DMS153 treated with DMSO at 0.1 percent for 48 hours (cell line): ENCODE results near the gene CTDP1.
"Not testable (repeated sequence)": the region's sequence is repeated elsewhere in the genome, so short reads cannot be mapped to it uniquely, and the experiment has no call there.

ENCODE experiments used
- DNase-seq: peaks from one replicate; lab custom pipeline; 2025; ENCODE audit not compliant: unreplicated experiment; lab: John Stamatoyannopoulos, UW

Gene CTDP1

GRCh38 chr18:79723036-79723435, 43.4 kb downstream of the CTDP1 start:
- no peak for DNase-seq

DNA sequence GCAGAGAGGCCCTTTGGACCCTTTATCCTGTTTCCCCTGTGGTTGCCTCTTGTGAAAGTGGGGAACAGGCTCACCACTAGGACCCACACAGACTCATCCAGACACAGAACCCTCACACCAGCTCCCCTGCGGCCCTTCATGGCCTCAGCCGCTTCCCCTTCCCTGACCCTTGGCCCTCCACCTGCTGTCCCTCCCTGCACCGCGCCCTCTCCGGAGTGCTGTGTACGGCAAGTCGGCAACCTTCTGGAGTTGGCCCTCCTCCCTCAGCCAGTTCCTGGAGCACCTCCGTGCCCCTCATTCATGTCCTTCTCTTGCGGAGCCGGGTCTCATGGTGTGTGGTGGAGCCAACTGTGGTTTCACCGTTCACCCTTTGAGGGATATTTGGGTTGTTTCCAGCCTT, 44.0 kb downstream of the CTDP1 start:
- no peak for DNase-seq

DNA sequence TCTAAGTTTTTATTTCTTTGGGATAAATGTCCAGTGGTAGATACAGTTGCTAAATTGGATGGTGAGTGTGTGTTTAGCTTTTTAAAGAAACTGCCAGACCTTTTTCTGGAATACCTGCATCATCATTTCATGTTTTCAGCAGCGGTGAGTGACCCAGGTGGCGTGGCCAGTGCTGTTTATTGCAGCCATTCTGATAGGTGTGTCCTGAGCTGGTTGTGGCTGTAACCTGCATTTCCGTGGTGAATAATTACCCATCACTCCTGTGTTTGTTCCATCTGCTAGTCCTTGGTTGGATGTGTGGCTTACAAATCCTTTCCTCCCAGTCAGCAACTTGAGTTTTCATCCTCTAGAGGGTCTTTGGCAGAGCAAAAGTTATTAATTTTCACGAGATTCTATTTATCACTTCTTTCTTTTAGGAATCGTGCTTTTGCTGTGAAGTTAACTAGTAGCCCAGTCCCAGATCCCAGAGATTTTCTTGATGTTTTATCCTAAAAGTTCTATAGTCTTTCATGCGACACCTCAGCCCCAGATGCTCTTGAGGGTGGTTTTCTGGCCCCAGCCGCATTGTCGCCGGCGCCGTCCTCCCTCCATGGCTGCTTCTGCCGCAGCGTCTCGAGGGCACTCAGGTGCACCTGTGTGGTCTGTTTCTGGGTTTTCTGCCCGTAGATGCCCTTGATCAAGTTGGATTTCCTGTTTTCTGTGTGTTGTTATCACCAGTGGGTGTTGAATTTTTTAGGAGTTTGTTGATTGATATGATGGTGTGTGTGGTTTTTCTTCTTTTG, 44.9 kb downstream of the CTDP1 start:
- no peak for DNase-seq

DNA sequence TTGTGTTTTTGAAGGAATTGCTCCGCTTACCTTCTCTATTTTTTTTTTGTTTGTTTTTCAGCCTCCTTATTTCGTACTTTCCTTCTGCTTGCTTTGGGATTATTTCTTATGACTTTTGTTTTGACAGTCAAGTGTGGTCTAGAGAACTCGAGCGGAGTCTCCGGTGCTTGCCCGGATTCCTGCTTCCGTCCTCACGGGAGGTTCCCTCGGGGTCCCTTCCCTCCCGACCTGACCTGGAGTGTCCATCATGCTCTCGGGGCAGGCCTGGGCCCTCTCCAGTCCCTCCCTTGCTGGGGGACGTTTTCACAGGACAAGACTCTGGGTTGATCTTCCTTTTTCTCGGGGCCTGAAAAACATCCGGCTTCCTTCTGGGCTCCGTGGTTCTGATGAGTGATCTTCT, 45.9 kb downstream of the CTDP1 start:
- DNase-seq: no peak

GRCh38 chr18:79726721-79727120, 47.1 kb downstream of the CTDP1 start:
- DNase-seq: no peak

DNA sequence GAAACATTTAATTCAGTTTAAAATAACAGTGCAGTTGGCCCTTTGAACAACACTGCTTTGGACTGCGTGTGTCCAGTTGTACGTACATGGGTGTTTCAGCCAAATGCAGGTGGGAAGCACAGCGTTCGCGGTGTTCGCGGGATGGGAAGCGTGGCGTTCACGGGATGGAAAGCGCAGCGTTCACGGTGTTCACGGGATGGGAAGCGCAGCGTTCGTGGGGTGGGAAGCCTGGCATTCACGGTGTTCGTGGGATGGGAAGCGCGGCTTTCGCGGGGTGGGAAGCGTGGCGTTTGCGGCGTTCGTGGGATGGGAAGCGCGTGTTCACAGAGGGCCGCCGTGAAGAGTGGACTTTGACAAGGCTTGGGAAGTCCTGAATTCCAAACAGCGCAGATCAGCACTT, 47.6 kb downstream of the CTDP1 start:
- no peak for DNase-seq

- DNase-seq: no peak
Measured at GRCh38 chr18:79728931-79729586, 49.5 kb downstream of the CTDP1 start.

GRCh38 chr18:79729611-79730010, 50.0 kb downstream of the CTDP1 start:
- no peak for DNase-seq

DNA sequence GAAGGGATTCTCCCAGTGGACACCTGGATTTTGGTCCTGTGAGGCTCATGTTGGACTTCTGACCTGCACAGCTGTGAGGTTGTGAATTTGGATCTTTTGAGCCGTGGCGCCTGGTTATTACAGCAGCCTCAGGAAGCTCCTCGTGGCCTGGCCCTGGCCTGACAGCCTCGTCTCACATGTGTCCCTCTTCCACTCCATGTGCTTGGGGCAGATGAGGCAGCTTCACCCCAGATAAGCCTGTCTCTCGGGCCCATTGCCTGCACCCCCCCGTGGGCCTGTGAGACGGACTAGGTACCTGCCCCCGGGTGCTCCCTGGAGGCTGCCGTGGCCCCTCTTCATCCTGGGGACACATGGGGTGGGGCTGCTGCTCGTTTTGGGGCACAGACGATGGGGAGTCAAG, 51.2 kb downstream of the CTDP1 start:
- no peak for DNase-seq

- DNase-seq: not testable (repeated sequence)
Measured at GRCh38 chr18:79731881-79732720, 52.5 kb downstream of the CTDP1 start.

DNA sequence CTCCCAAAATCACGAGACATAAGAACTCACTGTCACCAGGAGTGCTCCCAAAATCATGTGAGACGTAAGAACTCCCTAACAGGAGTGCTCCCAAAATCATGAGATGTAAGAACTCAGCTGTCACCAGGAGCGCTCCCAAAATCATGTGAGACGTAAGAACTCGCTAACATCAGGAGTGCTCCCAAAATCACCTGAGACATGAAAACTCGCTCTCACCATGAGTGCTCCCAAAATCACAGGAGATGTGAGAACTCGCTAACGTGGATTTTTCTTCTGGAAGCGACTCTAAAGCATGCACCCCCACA, 53.1 kb downstream of the CTDP1 start:
- DNase-seq: no peak

DNA sequence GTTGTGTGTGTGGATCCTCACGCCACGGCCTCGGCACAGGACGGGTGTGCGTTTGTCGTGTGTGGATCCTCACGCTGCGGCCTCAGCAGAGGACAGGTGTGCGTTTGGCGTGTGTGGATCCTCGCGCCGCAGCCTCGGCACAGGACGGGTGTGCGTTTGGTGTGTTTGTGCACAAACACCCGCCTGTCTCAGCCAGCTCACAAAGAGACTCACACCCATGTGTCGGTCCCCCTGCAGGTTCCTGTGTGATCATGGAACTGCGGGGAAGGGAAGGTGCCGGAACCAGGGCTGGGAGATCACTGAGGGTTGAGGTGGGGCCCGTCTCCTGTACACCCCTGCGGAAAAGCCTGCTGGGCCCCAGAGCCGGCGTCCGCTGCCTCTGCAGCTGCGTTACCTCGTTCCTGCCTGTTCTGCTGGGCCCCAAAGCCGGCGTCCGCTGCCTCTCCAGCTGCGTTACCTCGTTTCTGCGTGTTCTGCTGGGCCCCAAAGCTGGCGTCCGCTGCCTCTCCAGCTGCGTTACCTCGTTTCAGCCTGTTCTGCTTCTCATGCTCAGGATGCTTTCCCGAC, 53.6 kb downstream of the CTDP1 start:
- DNase-seq: no peak

DNA sequence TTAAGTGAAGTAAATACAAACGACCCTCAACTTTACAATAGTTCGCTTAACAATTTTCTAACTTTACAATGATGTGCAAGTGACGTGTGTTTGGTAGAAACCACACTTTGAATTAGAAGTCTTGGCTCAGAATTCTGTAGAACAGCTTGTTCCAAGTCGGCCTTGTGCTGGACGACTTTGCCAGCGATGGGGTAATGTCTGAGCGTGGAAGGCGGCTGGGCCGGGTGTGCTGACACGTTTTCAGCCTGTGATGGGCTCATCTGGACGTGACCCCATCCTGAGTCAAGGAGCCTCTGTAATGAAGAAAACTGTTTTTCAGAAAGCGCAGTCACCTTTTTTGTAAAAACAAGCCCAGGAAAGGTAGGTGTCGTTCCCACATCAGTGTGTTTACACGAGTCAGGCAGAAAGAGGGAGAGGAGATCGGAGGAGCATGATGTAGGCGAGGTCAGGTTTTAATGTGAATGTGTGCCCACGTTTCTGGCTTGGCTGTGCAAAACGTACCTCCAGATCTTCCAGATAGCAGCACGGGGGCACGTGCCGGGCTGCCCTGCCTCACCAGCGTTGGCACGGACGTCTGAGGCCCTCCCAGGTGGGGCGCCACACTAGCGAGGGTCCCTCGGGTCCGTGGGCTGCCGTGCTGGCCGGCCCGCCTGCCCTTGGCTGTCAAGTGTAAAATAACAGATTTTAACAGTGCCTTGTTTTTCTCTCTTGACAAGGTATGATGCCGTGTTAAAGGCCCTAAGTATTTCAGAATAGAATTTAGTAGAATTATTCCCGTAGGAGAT, 54.6 kb downstream of the CTDP1 start:
- no peak for DNase-seq

GRCh38 chr18:79735071-79735980, 55.7 kb downstream of the CTDP1 start:
- no peak for DNase-seq

GRCh38 chr18:79736230-79736629, 56.6 kb downstream of the CTDP1 start:
- no peak for DNase-seq

GRCh38 chr18:79736846-79737245, 57.2 kb downstream of the CTDP1 start:
- DNase-seq: no peak

GRCh38 chr18:79737426-79737825, 57.8 kb downstream of the CTDP1 start:
- DNase-seq: no peak

DNA sequence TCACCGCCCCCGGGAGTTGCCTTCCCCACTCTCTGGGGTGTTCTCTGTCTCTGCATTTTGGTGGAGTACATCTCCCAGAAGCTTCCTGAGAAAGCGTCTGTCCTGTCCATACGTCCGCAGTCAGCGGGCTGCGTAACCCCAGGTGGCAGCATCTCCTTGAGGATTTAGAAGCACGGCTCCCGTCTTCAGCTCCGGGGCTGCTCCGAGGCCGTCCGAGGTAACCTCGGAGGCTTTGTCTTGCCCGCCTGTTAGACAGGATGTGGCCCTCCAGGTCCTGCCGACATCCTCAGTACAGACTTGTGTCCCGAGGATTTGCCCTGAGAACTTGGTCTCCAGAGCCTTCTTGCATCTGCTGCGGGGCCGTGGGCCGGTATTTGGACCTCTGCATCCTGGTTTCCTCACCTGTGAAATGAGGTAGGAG, 58.4 kb downstream of the CTDP1 start:
- no peak for DNase-seq

GRCh38 chr18:79738581-79739439, 59.2 kb downstream of the CTDP1 start:
- no peak for DNase-seq
